Trophoblast cell (in vitro differentiated cells and primary cell): ENCODE data around the gene DIS3L.

Source experiments
- DNase-seq, 2 donors: peaks; one replicate each; pipeline ENCODE4 v3.0.0-alpha.2; 2016
- H2AFZ ChIP-seq: 2 replicates; pipeline ENCODE4 v1.6.1; 2013; ENCODE audit warnings: low read length, moderate library complexity, mild to moderate bottlenecking; ENCODE audit not compliant: insufficient read depth, poor library complexity
- H2AK5ac ChIP-seq: 2 replicates; pipeline ENCODE4 v1.6.1; 2013; ENCODE audit warnings: mild to moderate bottlenecking, low read length
- H2BK120ac ChIP-seq: 2 replicates; pipeline ENCODE4 v1.6.1; 2013; ENCODE audit warnings: low read length, mild to moderate bottlenecking, moderate library complexity; ENCODE audit not compliant: insufficient read depth, poor library complexity
- H2BK12ac ChIP-seq: 2 replicates; pipeline ENCODE4 v1.6.1; 2013; ENCODE audit warnings: mild to moderate bottlenecking, low read length, moderate library complexity
- H2BK5ac ChIP-seq: 2 replicates; pipeline ENCODE4 v1.6.1; 2013; ENCODE audit warnings: low read length, low read depth, moderate library complexity, mild to moderate bottlenecking; ENCODE audit not compliant: poor library complexity
- H3K14ac ChIP-seq: 2 replicates; pipeline ENCODE4 v1.6.1; 2013; ENCODE audit warnings: mild to moderate bottlenecking, low read length
- H3K18ac ChIP-seq: 2 replicates; pipeline ENCODE4 v1.6.1; 2013; ENCODE audit warnings: mild to moderate bottlenecking, low read length
- H3K23ac ChIP-seq: 2 replicates; pipeline ENCODE4 v1.6.1; 2013; ENCODE audit warnings: low read length
- H3K27ac ChIP-seq: 2 replicates; pipeline ENCODE4 v1.5.1; 2013; ENCODE audit warnings: low read depth, mild to moderate bottlenecking, inconsistent platforms, low read length, moderate library complexity
- H3K27me3 ChIP-seq: 2 replicates; pipeline ENCODE4 v1.6.1; 2013; ENCODE audit warnings: inconsistent platforms, mild to moderate bottlenecking, low read length, moderate library complexity; ENCODE audit not compliant: insufficient read depth
- H3K36me3 ChIP-seq, 2 experiments: 1 replicate in 1 of 2; 2 replicates in 1 of 2; pipeline ENCODE4 v1.6.1; 2013; ENCODE audit warnings: low read length in 2 of 2, mild to moderate bottlenecking in 2 of 2, moderate library complexity in 1 of 2; ENCODE audit not compliant: insufficient read depth in 2 of 2, control insufficient read depth in 1 of 2
- H3K4ac ChIP-seq: 2 replicates; pipeline ENCODE4 v1.6.1; 2013; ENCODE audit warnings: low read depth, mild to moderate bottlenecking, low read length, moderate library complexity
- H3K4me1 ChIP-seq, 2 experiments: 1 replicate in 1 of 2; 2 replicates in 1 of 2; pipeline ENCODE4 v1.6.1; 2013; ENCODE audit warnings: low read length in 2 of 2, mild to moderate bottlenecking in 2 of 2, moderate library complexity in 1 of 2; ENCODE audit not compliant: insufficient read depth in 2 of 2, control insufficient read depth in 1 of 2
- H3K4me2 ChIP-seq: 2 replicates; pipeline ENCODE4 v1.6.1; 2013; ENCODE audit warnings: inconsistent platforms, mild to moderate bottlenecking, low read length, moderate library complexity
- H3K4me3 ChIP-seq: 2 replicates; pipeline ENCODE4 v1.5.1; 2013; ENCODE audit warnings: mild to moderate bottlenecking, low read depth, low read length, inconsistent platforms
- H3K79me1 ChIP-seq: one replicate; pipeline ENCODE4 v1.6.1; 2013; ENCODE audit warnings: low read length
- H3K79me2 ChIP-seq: 2 replicates; pipeline ENCODE4 v1.6.1; 2013; ENCODE audit warnings: low read length, mild to moderate bottlenecking; ENCODE audit not compliant: control insufficient read depth, insufficient read depth, poor library complexity
- H3K9ac ChIP-seq: 2 replicates; pipeline ENCODE4 v1.6.1; 2013; ENCODE audit warnings: mild to moderate bottlenecking, low read length
- H3K9me3 ChIP-seq: 2 replicates; pipeline ENCODE4 v1.6.1; 2013; ENCODE audit warnings: low read depth, mild to moderate bottlenecking, control low read depth, inconsistent platforms, low read length; ENCODE audit not compliant: insufficient read depth
- H4K12ac ChIP-seq: 2 replicates; pipeline ENCODE4 v1.6.1; 2013; ENCODE audit warnings: low read depth, mild to moderate bottlenecking, low read length, moderate library complexity
- H4K8ac ChIP-seq: 2 replicates; pipeline ENCODE4 v1.6.1; 2013; ENCODE audit warnings: low read depth, mild to moderate bottlenecking, low read length, moderate library complexity
- H4K91ac ChIP-seq: one replicate; pipeline ENCODE4 v1.6.1; 2013; ENCODE audit warnings: low read depth, mild to moderate bottlenecking, low read length, moderate library complexity
- WGBS: extraction: QIAGEN DNeasy Blood & Tissue Kit; methylation state at CpG from one replicate; pipeline ENCODE4 v1.1.7; 2013; ENCODE audit warnings: missing lambda C conversion rate; ENCODE audit not compliant: insufficient read length, insufficient coverage; ENCODE audit errors: extremely low coverage; 5-methylcytosine and 5-hydroxymethylcytosine counted together

The DIS3L gene

GRCh38 chr15:66275352-66275751 is 18.0 kb upstream of the DIS3L start:
- Histone ChIP-seq H3K4me3 (no peak overlapping the region), H2BK120ac (no peak overlapping the region), H2BK5ac (no peak overlapping the region), H2AK5ac (no peak overlapping the region), H3K18ac (no peak overlapping the region), H4K12ac (no peak overlapping the region), H3K79me1 (no peaks in the 10 kb centered on the region), H2AFZ (no peak overlapping the region), H3K27ac (no peak overlapping the region), H3K27me3 (no peaks in the 10 kb centered on the region), H3K4me1 (no peaks in the 10 kb centered on the region), H4K8ac (no peak overlapping the region), H3K36me3 (no peaks in the 10 kb centered on the region), H3K79me2 (no peaks in the 10 kb centered on the region), H3K9ac (no peak overlapping the region), H3K14ac (no peak overlapping the region), H4K91ac (no peak overlapping the region), H2BK12ac (no peak overlapping the region), H3K9me3 (no peaks in the 10 kb centered on the region), H3K4me2 (no peak overlapping the region), H3K4ac (no peak overlapping the region), H3K23ac (no peak overlapping the region)
- DNase-seq = no peak

DNA sequence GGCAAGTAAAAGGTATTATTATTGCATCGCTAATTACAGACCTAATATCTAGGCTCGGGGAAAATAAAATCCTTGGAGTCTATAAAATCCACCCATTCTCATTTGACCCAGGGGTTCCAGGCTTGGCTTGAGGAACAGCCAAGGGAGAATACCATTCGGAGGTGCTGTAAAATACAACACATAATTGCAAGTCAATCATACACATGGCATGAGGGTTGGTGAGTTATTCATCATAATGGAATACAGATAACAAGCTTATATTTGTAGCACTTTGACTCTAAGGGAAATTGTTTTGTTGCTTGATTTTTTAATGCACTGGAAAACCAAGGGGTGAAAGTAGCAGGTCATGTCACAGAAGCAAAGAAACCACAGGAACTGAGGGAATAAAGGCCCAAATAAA is 16.8 kb upstream of the DIS3L start:
- no CpG with 5 or more reads among the region's 3 CpGs for WGBS
- Histone ChIP-seq H2BK12ac (no peak overlapping the region), H3K4me1 (no peaks in the 10 kb centered on the region)

GRCh38 chr15:66278056-66278455 is 15.3 kb upstream of the DIS3L start:
- Histone ChIP-seq H4K91ac (no peak overlapping the region), H3K4ac (no peak overlapping the region), H2AK5ac (no peak overlapping the region), H3K79me1 (no peaks in the 10 kb centered on the region), H2AFZ (no peak overlapping the region), H3K4me2 (no peak overlapping the region), H4K12ac (no peak overlapping the region), H3K79me2 (no peaks in the 10 kb centered on the region), H3K4me1 (no peaks in the 10 kb centered on the region), H3K9me3 (no peaks in the 10 kb centered on the region), H3K4me3 (no peak overlapping the region), H3K36me3 (no peaks in the 10 kb centered on the region), H3K14ac (no peak overlapping the region), H2BK120ac (no peak overlapping the region), H3K27me3 (no peaks in the 10 kb centered on the region), H4K8ac (no peak overlapping the region), H2BK12ac (no peak overlapping the region), H2BK5ac (no peak overlapping the region), H3K18ac (no peak overlapping the region), H3K27ac (no peak overlapping the region), H3K9ac (no peak overlapping the region), H3K23ac (no peak overlapping the region)
- WGBS = no CpG with 5 or more reads among the region's 6 CpGs
- DNase-seq = peak in 1 of 2 donors; percentile 23

More for the DNA sequence above, 16.8 kb upstream of the DIS3L start:
- no peak overlapping the region for H3K23ac ChIP-seq
- no peak overlapping the region for H3K27ac ChIP-seq
- DNase-seq = peak; percentile 19 to 74
- no peak overlapping the region for H2BK5ac ChIP-seq
- no peak overlapping the region for H2BK120ac ChIP-seq
- no peak overlapping the region for H3K4me2 ChIP-seq
- H4K8ac ChIP-seq = no peak overlapping the region
- H3K4me3 ChIP-seq = no peak overlapping the region
- H3K4ac ChIP-seq = no peak overlapping the region
- H3K18ac ChIP-seq = no peak overlapping the region
- no peak overlapping the region for H4K91ac ChIP-seq
- H3K9me3 ChIP-seq = no peaks in the 10 kb centered on the region
- no peaks in the 10 kb centered on the region for H3K79me2 ChIP-seq
- H4K12ac ChIP-seq = no peak overlapping the region
- no peaks in the 10 kb centered on the region for H3K36me3 ChIP-seq
- H2AK5ac ChIP-seq = no peak overlapping the region
- no peaks in the 10 kb centered on the region for H3K27me3 ChIP-seq
- no peak overlapping the region for H3K9ac ChIP-seq
- H3K14ac ChIP-seq = no peak overlapping the region
- H2AFZ ChIP-seq = no peak overlapping the region
- H3K79me1 ChIP-seq = no peaks in the 10 kb centered on the region

GRCh38 chr15:66278671-66279070 is 14.7 kb upstream of the DIS3L start:
- no peaks in the 10 kb centered on the region for H3K79me1 ChIP-seq
- no peaks in the 10 kb centered on the region for H3K79me2 ChIP-seq
- H3K18ac ChIP-seq = no peak overlapping the region
- H4K91ac ChIP-seq = no peak overlapping the region
- no peaks in the 10 kb centered on the region for H3K36me3 ChIP-seq
- H3K27ac ChIP-seq = no peak overlapping the region
- H2AFZ ChIP-seq = no peak overlapping the region
- H3K4me1 ChIP-seq = no peaks in the 10 kb centered on the region
- H4K12ac ChIP-seq = no peak overlapping the region
- peak; percentile 87 to 91 for DNase-seq
- no peaks in the 10 kb centered on the region for H3K9me3 ChIP-seq
- H2AK5ac ChIP-seq = no peak overlapping the region
- no peak overlapping the region for H3K23ac ChIP-seq
- H3K4me2 ChIP-seq = no peak overlapping the region
- H3K4me3 ChIP-seq = no peak overlapping the region
- H3K27me3 ChIP-seq = no peaks in the 10 kb centered on the region
- WGBS = no CpG with 5 or more reads among the region's 6 CpGs
- H2BK5ac ChIP-seq = no peak overlapping the region
- no peak overlapping the region for H2BK120ac ChIP-seq
- H3K9ac ChIP-seq = no peak overlapping the region
- no peak overlapping the region for H3K14ac ChIP-seq
- H3K4ac ChIP-seq = no peak overlapping the region
- H4K8ac ChIP-seq = no peak overlapping the region
- no peak overlapping the region for H2BK12ac ChIP-seq
